LNCAP (cell line): ENCODE measurements around the gene FRMPD4.

Experiments
- CTCF ChIP-seq: fragments of 450-650 bp; IDR thresholded peaks from 2 replicates; pipeline ENCODE4 v1.5.1; 2017; ENCODE audit warnings: mild to moderate bottlenecking

Gene FRMPD4

GRCh38 chrX:12138361-12139313 lies at the start of gene FRMPD4:
TSS of gene FRMPD4 (plus strand) at chrX:12138473. CDS start at chrX:12138972, 499 bp downstream.
- TF ChIP-seq CTCF, result no peak

- no peak for TF ChIP-seq CTCF
Measured at GRCh38 chrX:12089740-12090139, 48.5 kb upstream of the FRMPD4 start.

GRCh38 chrX:12113321-12113720 lies 25.0 kb upstream of the FRMPD4 start:
- TF ChIP-seq CTCF, result no peak

- no peak for TF ChIP-seq CTCF
Measured at GRCh38 chrX:12115377-12115776, 22.9 kb upstream of the FRMPD4 start.

- no peak for TF ChIP-seq CTCF
Measured at GRCh38 chrX:12118134-12118533, 20.1 kb upstream of the FRMPD4 start.

GRCh38 chrX:12128017-12128416 lies 10.3 kb upstream of the FRMPD4 start:
- TF ChIP-seq CTCF, result no peak

- TF ChIP-seq CTCF, result no peak
Measured at GRCh38 chrX:12137951-12138360, 317 bp upstream of the FRMPD4 start.
